Neural cell (in vitro differentiated cells): Measurements from ENCODE around the gene SLC25A26.

Experiments
- CTCF ChIP-seq: fragments of 450-650 bp; IDR thresholded peaks from 2 replicates; pipeline ENCODE4 v1.5.1; 2014; ENCODE audit warnings: antibody characterized with exemption, mild to moderate bottlenecking, moderate library complexity; ENCODE audit not compliant: poor library complexity, severe bottlenecking
- EP300 ChIP-seq: fragments of 450-650 bp; conservative IDR thresholded peaks from 2 replicates; pipeline ENCODE4 v1.6.1; 2014; ENCODE audit warnings: antibody characterized with exemption, mild to moderate bottlenecking, moderate library complexity; ENCODE audit not compliant: poor library complexity, severe bottlenecking
- EZH2 ChIP-seq: fragments of 200-600, 300-800 bp; shearing (Covaris generic), sonication (generic); IDR thresholded peaks from 2 replicates; pipeline ENCODE4 v1.6.1; 2014; ENCODE audit warnings: antibody characterized with exemption, low read length, borderline replicate concordance, mild to moderate bottlenecking; ENCODE audit not compliant: insufficient read depth, poor library complexity, severe bottlenecking
- POLR2AphosphoS5 ChIP-seq: IDR thresholded peaks from 2 replicates; pipeline ENCODE4 v1.6.1; 2012
- RAD21 ChIP-seq: fragments of 450-650 bp; conservative IDR thresholded peaks from 2 replicates; pipeline ENCODE4 v1.6.1; 2014; ENCODE audit warnings: antibody characterized with exemption, mild to moderate bottlenecking, moderate library complexity
- REST ChIP-seq: IDR thresholded peaks from 2 replicates; pipeline ENCODE4 v1.6.1; 2012; ENCODE audit warnings: borderline replicate concordance
- SMC3 ChIP-seq: fragments of 450-650 bp; conservative IDR thresholded peaks from 2 replicates; pipeline ENCODE4 v1.6.1; 2014; ENCODE audit warnings: antibody characterized with exemption, mild to moderate bottlenecking, moderate library complexity; ENCODE audit not compliant: poor library complexity
- TAF1 ChIP-seq: IDR thresholded peaks from 2 replicates; pipeline ENCODE4 v1.6.1; 2012; ENCODE audit warnings: low read depth

GRCh38 chr3:66342717-66343356, 122.0 kb downstream of the SLC25A26 start:
- no peak for TF ChIP-seq CTCF
- no peak for TF ChIP-seq REST
- no peak for TF ChIP-seq RAD21
- TF ChIP-seq POLR2AphosphoS5, result no peak
- no peak for TF ChIP-seq EP300
- no peak for TF ChIP-seq TAF1
- TF ChIP-seq EZH2, result no peak
- no peak for TF ChIP-seq SMC3
